ENCODE results near the gene KNTC1. TPM values are rescaled to one million over a fixed set of nuclear protein-coding genes. Genes with fewer than 3 reads are reported as not detected.
"Not testable (repeated sequence)": the region's sequence is repeated elsewhere in the genome, so short reads cannot be mapped to it uniquely, and the experiment has no call there.

Gene KNTC1
- total RNA-seq, 1 experiment from 2014 or later: 111 TPM

DNA sequence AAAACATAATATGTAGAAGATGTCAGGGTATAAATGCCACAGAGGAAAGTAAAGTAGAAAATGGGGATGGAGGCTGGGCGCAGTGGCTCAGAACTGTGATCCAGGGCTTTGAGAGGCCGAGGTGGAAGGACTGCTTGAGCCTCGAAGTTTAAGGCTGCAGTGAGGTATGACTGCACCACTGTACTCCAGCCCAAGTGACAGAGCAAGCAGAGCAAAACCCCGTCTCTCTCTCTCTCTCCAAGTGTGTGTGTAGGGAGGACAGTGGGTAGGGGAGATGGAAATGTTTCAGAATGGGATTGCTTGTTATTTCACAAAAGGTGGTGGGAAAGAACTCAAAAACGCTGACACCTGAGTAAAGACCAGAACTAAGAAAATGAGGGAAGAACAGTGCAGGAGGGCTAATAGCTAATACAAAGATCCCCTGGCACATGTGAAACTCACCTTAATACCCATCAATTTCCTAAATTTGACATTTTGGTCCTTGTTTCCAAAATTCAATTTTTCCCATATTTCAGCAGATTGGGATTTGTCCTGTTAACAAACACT is 20.6 kb upstream of the KNTC1 start:
- H3K27me3 ChIP-seq (replicated peaks; ENCODE audit: insufficient read depth, low read depth, low read length, poor library complexity): no peaks in the 10 kb centered on the region
- no peaks in the 10 kb centered on the region for H3K9me3 ChIP-seq (ENCODE audit: low read depth, low read length, poor library complexity, severe bottlenecking)
- DNase-seq (ENCODE audit: low spot score): no peak
- H3K36me3 ChIP-seq (ENCODE audit: insufficient read depth, low read length, poor library complexity, severe bottlenecking): peaks cover 86% of the 10 kb centered on the region
- ChIA-PET CTCF (no interaction called here), POLR2A (ENCODE audit: low non-redundant PET) (no interaction called here)
- H3K4me3 ChIP-seq (ENCODE audit: low read depth, low read length, poor library complexity, severe bottlenecking): no peak overlapping the region
- TF ChIP-seq EZH2 (IDR thresholded peaks at IDR 0.05; ENCODE audit: borderline replicate concordance, low read depth, low read length, poor library complexity, severe bottlenecking): no peak
- TF ChIP-seq, protein P1, sequence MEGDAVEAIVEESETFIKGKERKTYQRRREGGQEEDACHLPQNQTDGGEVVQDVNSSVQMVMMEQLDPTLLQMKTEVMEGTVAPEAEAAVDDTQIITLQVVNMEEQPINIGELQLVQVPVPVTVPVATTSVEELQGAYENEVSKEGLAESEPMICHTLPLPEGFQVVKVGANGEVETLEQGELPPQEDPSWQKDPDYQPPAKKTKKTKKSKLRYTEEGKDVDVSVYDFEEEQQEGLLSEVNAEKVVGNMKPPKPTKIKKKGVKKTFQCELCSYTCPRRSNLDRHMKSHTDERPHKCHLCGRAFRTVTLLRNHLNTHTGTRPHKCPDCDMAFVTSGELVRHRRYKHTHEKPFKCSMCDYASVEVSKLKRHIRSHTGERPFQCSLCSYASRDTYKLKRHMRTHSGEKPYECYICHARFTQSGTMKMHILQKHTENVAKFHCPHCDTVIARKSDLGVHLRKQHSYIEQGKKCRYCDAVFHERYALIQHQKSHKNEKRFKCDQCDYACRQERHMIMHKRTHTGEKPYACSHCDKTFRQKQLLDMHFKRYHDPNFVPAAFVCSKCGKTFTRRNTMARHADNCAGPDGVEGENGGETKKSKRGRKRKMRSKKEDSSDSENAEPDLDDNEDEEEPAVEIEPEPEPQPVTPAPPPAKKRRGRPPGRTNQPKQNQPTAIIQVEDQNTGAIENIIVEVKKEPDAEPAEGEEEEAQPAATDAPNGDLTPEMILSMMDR (conservative IDR thresholded peaks at IDR 0.05; ENCODE audit: low read depth, low read length): no peak
- H3K27ac ChIP-seq (ENCODE audit: low read depth, low read length, poor library complexity, severe bottlenecking): no peak overlapping the region
- intact Hi-C loops (cut with micrococcal nuclease; ENCODE audit: unreplicated experiment): no loop called here
- H3K4me1 ChIP-seq (ENCODE audit: insufficient read depth, low read length, poor library complexity, severe bottlenecking): peaks cover 10% of the 10 kb centered on the region
- BruUV-seq (replicated peaks): no TSS peak

DNA sequence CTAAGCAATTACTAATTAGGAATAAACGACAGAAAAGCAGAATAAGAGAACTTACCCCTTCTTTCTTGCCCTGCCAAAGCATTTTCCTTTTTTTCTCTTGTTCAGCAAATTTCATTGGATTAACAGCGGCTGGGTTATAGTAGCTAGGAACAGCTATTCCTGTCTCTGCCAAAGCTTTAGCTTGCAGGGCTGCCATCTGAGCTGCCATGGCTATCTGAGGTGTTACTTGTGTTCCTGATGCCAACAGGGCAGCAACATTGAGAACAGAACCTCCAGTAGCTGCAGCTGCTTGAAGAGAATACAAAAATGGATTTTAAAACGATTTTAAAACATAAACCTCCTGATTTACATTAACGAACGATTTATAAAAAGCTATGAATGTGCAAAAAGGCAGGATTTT is 18.9 kb upstream of the KNTC1 start:
- intact Hi-C loops (cut with micrococcal nuclease; ENCODE audit: unreplicated experiment): no loop called here
- H3K36me3 ChIP-seq (ENCODE audit: insufficient read depth, low read length, poor library complexity, severe bottlenecking): peaks cover 100% of the 10 kb centered on the region
- ChIA-PET POLR2A (ENCODE audit: low non-redundant PET) (no interaction called here), CTCF (no interaction called here)
- BruUV-seq (replicated peaks): no TSS peak
- no peak for DNase-seq (ENCODE audit: low spot score)
- no peak overlapping the region for H3K4me3 ChIP-seq (ENCODE audit: low read depth, low read length, poor library complexity, severe bottlenecking)
- no peaks in the 10 kb centered on the region for H3K4me1 ChIP-seq (ENCODE audit: insufficient read depth, low read length, poor library complexity, severe bottlenecking)
- no peaks in the 10 kb centered on the region for H3K27me3 ChIP-seq (replicated peaks; ENCODE audit: insufficient read depth, low read depth, low read length, poor library complexity)
- TF ChIP-seq, protein P1 (conservative IDR thresholded peaks at IDR 0.05; ENCODE audit: low read depth, low read length): no peak
- no peak for TF ChIP-seq EZH2 (IDR thresholded peaks at IDR 0.05; ENCODE audit: borderline replicate concordance, low read depth, low read length, poor library complexity, severe bottlenecking)
- no peaks in the 10 kb centered on the region for H3K9me3 ChIP-seq (ENCODE audit: low read depth, low read length, poor library complexity, severe bottlenecking)
- H3K27ac ChIP-seq (ENCODE audit: low read depth, low read length, poor library complexity, severe bottlenecking): no peak overlapping the region

DNA sequence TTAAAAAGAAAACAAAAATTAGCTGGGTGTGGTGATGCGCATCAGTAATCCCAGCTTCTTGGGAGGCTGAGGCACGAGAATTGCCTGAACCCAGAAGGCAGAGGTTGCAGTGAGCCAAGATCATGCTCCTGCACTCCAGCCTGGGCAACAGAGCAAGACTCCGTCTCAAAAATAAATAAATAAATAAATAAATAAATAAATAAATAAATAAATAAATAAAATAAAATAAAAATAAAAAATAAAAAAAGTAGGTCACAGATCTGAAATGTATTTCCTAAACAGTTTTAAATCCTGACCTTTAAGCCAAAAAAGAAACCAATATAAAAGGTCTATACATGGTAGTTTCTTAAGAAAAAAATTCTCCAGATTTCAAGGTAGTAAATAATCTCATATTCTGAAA is 14.0 kb upstream of the KNTC1 start:
- BruUV-seq (replicated peaks); H3K4me1 ChIP-seq (ENCODE audit: insufficient read depth, low read length, poor library complexity, severe bottlenecking); intact Hi-C loops (cut with micrococcal nuclease; ENCODE audit: unreplicated experiment); CTCF ChIA-PET; H3K27me3 ChIP-seq (replicated peaks; ENCODE audit: insufficient read depth, low read depth, low read length, poor library complexity); DNase-seq (ENCODE audit: low spot score); H3K27ac ChIP-seq (ENCODE audit: low read depth, low read length, poor library complexity, severe bottlenecking); H3K4me3 ChIP-seq (ENCODE audit: low read depth, low read length, poor library complexity, severe bottlenecking); H3K9me3 ChIP-seq (ENCODE audit: low read depth, low read length, poor library complexity, severe bottlenecking): not testable (repeated sequence)
- POLR2A ChIA-PET (ENCODE audit: low non-redundant PET): interaction anchor here (0.6 to 0.9 kb wide), 2 partner anchors 12 to 14 kb away, joined by 3 to 5 read pairs; partner anchors contain the start of genes RSRC2 and ZCCHC8
- peaks cover 99% of the 10 kb centered on the region for H3K36me3 ChIP-seq (ENCODE audit: insufficient read depth, low read length, poor library complexity, severe bottlenecking)

DNA sequence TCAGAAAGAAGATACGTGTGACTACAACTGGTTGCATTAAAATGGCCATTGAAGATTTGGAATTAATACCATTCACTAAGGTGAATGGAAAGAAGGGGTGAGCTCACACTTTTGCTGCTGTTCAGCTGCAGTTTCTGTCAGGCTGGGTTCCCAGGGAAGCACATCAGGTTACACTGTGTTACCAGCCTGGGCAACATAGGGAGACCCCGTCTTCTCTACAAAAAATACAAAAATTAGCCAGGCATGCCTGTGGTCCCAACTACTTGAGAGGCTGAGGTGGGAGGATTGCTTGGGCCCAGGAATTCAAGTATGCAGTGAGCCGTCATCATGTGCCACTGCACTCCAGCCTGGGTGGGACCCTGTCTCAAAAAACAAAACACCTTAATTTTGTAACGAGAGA is 13.4 kb upstream of the KNTC1 start:
- ChIA-PET CTCF (no interaction called here), POLR2A (ENCODE audit: low non-redundant PET) (interaction anchor here (0.9 kb wide), 1 partner anchor 13 kb away, joined by 5 read pairs; the partner anchor contains the start of gene ZCCHC8)
- Histone ChIP-seq H3K9me3 (ENCODE audit: low read depth, low read length, poor library complexity, severe bottlenecking) (no peaks in the 10 kb centered on the region), H3K27me3 (replicated peaks; ENCODE audit: insufficient read depth, low read depth, low read length, poor library complexity) (no peaks in the 10 kb centered on the region), H3K27ac (ENCODE audit: low read depth, low read length, poor library complexity, severe bottlenecking) (no peak overlapping the region), H3K4me1 (ENCODE audit: insufficient read depth, low read length, poor library complexity, severe bottlenecking) (no peaks in the 10 kb centered on the region), H3K36me3 (ENCODE audit: insufficient read depth, low read length, poor library complexity, severe bottlenecking) (peaks cover 99% of the 10 kb centered on the region), H3K4me3 (ENCODE audit: low read depth, low read length, poor library complexity, severe bottlenecking) (no peak overlapping the region)
- no peak for DNase-seq (ENCODE audit: low spot score)
- no TSS peak for BruUV-seq (replicated peaks)
- TF ChIP-seq, protein P1 (conservative IDR thresholded peaks at IDR 0.05; ENCODE audit: low read depth, low read length): no peak
- intact Hi-C loops (cut with micrococcal nuclease; ENCODE audit: unreplicated experiment): no loop called here
